T follicular helper cell (primary cell): Measurements from ENCODE around the gene ANKRD18A.

Source experiments
- DNase-seq: peaks from one replicate; pipeline ENCODE4 v3.0.0-alpha.2; 2020; ENCODE audit warnings: low read depth
- total RNA-seq, 2 experiments: gene quantifications; one replicate each; lab custom pipeline; 2026; lab: John Stamatoyannopoulos, UW

ANKRD18A gene
- 3.9 to 6.4 reads per million in 2 experiments for total RNA-seq

DNA sequence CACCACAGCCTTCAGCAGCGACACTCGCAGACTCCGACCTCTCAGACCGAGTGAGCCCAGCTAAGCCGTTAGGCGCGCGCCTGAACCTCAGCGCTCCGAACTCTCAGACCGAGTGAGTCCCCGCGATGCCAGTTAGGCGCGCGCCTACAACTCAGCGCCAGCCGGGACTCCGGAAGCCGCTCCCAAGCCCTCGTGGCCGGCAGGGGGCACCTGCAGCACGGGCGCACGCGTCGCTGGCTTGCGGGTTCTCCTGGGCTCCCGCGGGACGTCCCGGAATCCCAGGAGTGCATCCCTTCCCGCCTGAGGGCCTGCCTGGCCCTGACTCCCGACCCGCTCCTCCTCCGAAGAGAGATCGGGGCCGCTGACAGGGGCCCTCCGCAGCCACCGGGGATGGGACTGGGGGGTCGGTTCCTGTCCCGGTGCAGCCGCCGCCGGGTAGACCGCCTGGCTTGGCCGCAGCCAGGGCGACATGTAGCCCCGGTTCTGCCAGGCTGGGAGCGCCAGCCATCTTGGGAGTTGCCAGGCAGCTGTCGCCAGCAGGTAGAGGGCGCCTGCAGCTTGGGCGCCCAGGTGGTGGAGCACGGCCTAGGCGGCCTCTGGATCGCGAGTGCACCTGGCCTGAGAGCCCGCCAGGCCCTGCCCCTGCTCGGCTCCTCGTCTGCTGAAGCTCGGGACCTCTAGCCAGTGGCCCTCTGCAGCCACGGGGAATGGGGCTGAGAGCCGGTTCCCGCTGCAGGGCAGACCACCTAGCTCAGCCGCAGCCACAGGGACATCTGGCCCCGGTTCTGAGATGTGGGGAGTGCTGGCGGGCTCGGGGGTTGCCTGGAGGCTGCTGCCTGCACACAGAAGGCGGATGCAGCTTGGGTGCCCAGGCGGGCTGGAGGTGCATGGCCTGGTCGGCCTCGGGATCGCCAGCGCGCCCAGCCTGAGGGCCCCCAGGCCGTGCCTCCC, at the start of gene ANKRD18A:
TSS of gene ANKRD18A (minus strand) at position 114 of the 951 bp plus-strand sequence. CDS start 311 bp downstream, outside the sequence.
- peak; percentile 64 for DNase-seq

- DNase-seq = no peak
Observed at GRCh38 chr9:38668791-38669466, 48.5 kb upstream of the ANKRD18A start.

DNA sequence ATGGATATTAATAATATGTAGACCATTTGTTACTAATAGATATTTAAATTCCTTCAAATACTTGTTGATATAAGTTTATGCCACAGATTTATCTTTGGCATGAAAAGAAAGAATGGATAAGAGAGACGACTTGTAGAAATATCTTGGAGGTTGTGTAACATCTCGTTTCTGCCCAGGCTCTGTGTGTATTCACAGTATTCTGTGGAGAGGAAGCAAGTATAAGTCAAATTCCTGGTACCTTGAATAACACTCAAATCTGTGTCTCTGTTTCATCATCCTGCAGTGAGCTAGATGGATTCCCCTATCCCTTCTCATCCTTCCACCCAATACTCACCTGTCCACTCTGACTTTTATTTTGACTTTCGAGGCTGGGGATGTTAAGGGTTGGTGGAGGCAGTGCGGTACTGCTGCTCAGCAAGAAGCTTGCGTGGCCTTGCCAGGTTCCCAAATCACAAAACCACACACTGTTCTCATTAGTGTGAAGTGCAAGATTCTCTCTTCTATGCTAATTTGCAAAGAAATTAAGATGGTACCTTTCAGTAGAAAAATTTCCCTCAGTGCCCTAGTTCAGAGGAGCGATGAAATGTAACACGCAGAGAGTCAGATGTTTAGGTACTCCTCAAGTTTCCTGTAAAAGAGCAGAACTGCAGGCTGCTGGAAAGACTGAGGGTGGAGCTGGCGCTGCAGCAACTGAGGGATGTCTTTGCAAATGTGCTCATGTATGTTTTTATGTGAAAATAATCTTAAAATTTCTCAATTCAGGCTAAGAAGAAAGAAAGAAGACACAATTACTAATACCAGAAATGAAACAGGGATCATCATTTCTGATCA, 42.6 kb upstream of the ANKRD18A start:
- no peak for DNase-seq

GRCh38 chr9:38659538-38659937, 39.1 kb upstream of the ANKRD18A start:
- no peak for DNase-seq

DNA sequence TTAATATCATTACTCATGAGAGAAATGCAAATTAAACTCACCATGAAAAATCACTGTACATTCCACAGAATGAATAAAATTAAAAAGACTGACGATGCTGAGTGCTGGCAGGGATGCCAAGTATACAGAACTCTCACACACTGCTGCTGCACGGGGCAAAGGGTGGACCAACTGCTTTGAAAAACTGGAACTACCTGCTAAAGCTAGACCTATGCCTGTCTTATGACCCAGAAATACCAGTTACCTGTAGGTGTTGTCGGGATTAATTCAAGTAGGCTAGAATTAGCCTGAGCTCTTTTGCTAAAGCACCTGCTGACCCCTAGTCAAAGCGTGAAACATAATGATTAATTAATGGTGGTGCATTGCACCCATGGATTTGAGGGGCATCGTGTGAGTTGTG, 36.5 kb upstream of the ANKRD18A start:
- DNase-seq = no peak

GRCh38 chr9:38652486-38652885, 32.1 kb upstream of the ANKRD18A start:
- no peak for DNase-seq

GRCh38 chr9:38652044-38652443, 31.6 kb upstream of the ANKRD18A start:
- DNase-seq = no peak

GRCh38 chr9:38651400-38652042, 31.1 kb upstream of the ANKRD18A start:
- no peak for DNase-seq

DNA sequence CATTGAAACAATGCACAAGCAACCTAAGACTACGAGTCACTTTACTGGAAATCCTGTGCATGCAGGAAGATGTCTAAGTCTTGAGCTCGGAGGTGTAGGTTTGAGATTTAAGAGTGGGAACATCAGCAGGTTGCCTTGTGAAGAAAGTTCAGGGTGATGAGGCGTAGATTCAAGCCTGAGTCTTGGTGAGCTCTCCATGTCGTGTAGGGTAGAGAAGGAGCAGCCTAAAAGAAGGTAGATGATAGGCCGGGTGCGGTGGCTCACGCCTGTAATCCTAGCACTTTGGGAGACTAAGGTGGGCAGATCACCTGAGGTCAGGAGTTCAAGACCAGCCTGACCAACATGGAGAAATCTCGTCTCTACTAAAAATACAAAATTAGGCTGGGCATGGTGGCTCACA, 30.2 kb upstream of the ANKRD18A start:
- DNase-seq = no peak

GRCh38 chr9:38649731-38650363, 29.5 kb upstream of the ANKRD18A start:
- DNase-seq = no peak

DNA sequence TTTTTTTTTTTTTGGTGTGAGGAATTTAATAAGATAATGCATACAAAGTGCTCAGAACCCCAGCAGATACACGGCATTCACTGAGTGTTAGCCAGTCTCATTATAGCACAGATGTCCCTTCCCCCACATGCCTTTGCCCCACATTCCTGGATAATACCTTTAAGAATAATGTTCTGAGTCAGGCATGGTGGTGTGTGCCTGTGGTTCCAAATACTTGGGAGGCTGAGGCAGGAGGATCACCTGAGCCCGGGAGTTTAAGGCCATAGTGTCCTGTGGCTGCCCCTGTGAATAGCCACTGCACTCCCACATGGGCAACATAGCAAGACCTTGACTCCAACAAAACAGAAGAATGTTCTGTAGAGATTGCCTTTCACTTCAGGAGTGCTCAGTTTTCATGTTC, 24.2 kb upstream of the ANKRD18A start:
- DNase-seq = no peak

- DNase-seq = no peak
Observed at GRCh38 chr9:38643815-38644173, 23.4 kb upstream of the ANKRD18A start.

- DNase-seq = no peak
Observed at GRCh38 chr9:38642951-38643814, 22.8 kb upstream of the ANKRD18A start.

DNA sequence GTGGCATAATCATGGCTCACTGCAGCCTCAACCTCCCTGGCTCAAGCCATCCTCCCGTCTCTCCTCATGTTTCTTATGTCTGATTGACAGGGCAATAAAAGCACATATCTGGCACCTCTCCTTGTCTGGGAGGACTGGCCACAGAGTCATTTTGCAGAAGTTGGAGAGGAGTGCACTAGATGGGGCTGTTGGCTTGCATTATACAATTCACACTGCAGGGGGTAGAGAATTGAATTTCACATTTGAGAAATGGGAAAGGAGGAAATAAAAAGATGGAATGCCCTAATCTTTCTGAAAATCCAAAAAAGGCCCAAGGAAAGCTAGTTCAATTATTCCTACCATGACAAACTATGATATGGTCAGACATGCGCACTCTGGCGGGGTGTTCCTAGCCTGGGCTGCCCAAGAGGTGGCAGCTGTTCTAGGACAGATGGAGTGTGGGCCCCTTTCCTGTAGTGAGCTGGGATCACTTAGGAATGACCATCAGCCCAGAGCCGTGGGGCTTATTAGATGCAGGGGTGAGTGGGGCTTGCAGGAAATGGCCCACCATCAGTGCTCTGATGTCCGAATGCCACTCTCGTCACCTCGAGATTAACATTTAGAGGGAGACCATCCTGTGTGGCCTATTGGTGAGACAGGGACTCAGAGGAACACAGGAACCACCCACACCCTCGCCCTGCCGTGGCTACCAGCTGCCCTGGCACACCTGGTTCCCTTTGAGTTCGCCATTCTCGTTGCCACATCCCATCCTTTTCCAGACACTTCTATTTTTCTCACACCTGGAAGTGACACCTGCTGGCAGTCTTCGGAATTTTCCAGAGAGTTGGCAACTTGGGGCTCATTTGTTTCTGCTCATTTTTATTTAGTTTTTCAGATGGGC, 21.8 kb upstream of the ANKRD18A start:
- no peak for DNase-seq

- DNase-seq = no peak
Observed at GRCh38 chr9:38641142-38641541, 20.7 kb upstream of the ANKRD18A start.

- DNase-seq = no peak
Observed at GRCh38 chr9:38639577-38639940, 19.2 kb upstream of the ANKRD18A start.

- DNase-seq = no peak
Observed at GRCh38 chr9:38638881-38639576, 18.6 kb upstream of the ANKRD18A start.

- no peak for DNase-seq
Observed at GRCh38 chr9:38634315-38634714, 13.9 kb upstream of the ANKRD18A start.

DNA sequence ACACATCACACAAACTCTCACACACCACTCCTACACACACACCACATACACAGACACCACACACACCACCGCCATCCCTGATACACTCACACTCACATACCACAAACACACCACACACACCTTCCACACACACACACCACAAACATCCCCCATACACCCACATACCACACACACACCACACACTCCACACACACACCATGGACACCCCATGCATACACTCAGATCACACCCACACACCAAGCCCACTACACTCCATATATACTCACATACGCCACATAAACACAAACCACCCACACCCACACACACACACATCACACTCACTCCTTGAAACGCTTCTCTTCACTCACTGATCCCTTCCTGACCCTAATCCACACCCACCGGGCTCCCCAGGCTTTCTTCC, 9.1 kb upstream of the ANKRD18A start:
- no peak for DNase-seq
